DMS79 (cell line): ENCODE measurements around the gene OBSL1.

Experiments used
- DNase-seq: peaks from one replicate; lab custom pipeline; 2025; lab: John Stamatoyannopoulos, UW

The OBSL1 gene

GRCh38 chr2:219565130-219566080 lies 5.9 kb downstream of the OBSL1 start:
- DNase-seq, result no peak

- DNase-seq, result no peak
These were observed 7.9 kb downstream of the OBSL1 start for GRCh38 chr2:219563271-219563928.

- no peak for DNase-seq
These were observed 9.0 kb downstream of the OBSL1 start for GRCh38 chr2:219562049-219563020.

GRCh38 chr2:219561179-219562048 lies 9.9 kb downstream of the OBSL1 start:
- DNase-seq, result no peak

- no peak for DNase-seq
These were observed 10.5 kb downstream of the OBSL1 start for GRCh38 chr2:219560893-219561178.

GRCh38 chr2:219560037-219560892 lies 11.1 kb downstream of the OBSL1 start:
- DNase-seq, result no peak

- no peak for DNase-seq
These were observed 12.0 kb downstream of the OBSL1 start for GRCh38 chr2:219559156-219559915.

GRCh38 chr2:219557791-219558785 lies 13.3 kb downstream of the OBSL1 start:
- DNase-seq, result no peak

- DNase-seq, result no peak
These were observed 14.0 kb downstream of the OBSL1 start for GRCh38 chr2:219557320-219557719.

- DNase-seq, result no peak
These were observed 14.9 kb downstream of the OBSL1 start for GRCh38 chr2:219556413-219556812.

GRCh38 chr2:219555956-219556355 lies 15.4 kb downstream of the OBSL1 start:
- DNase-seq, result no peak

GRCh38 chr2:219554350-219554749 lies 17.0 kb downstream of the OBSL1 start:
- no peak for DNase-seq

GRCh38 chr2:219553463-219553963 lies 17.8 kb downstream of the OBSL1 start:
- DNase-seq, result no peak

- DNase-seq, result no peak
These were observed 18.2 kb downstream of the OBSL1 start for GRCh38 chr2:219553168-219553417.

GRCh38 chr2:219552382-219553167 lies 18.8 kb downstream of the OBSL1 start:
- DNase-seq, result peak; percentile 67

GRCh38 chr2:219551441-219552381 lies 19.6 kb downstream of the OBSL1 start:
- peak; percentile 67 for DNase-seq
